Ishikawa (cell line): Measurements from ENCODE around the gene MC3R.
A peak's percentile ranks its signal among the peaks of the same experiment; 100 is the strongest.

Experiments
- CEBPB ChIP-seq: IDR thresholded peaks from 2 replicates; pipeline ENCODE4 v1.6.1; 2012
- CREB1 ChIP-seq: IDR thresholded peaks from 2 replicates; pipeline ENCODE4 v1.6.1; 2012; ENCODE audit warnings: low read depth
- EGR1 ChIP-seq: IDR thresholded peaks from 2 replicates; pipeline ENCODE4 v1.6.1; 2012
- EP300 ChIP-seq: IDR thresholded peaks from 2 replicates; pipeline ENCODE4 v1.6.1; 2012; ENCODE audit warnings: borderline replicate concordance
- MAX ChIP-seq: IDR thresholded peaks from 2 replicates; pipeline ENCODE4 v1.6.1; 2012
- RAD21 ChIP-seq: IDR thresholded peaks from 2 replicates; pipeline ENCODE4 v1.6.1; 2012; ENCODE audit warnings: low read depth
- REST ChIP-seq: IDR thresholded peaks from 2 replicates; pipeline ENCODE4 v1.6.1; 2012; ENCODE audit warnings: low read depth, mild to moderate bottlenecking
- TCF12 ChIP-seq: IDR thresholded peaks from 2 replicates; pipeline ENCODE4 v1.6.1; 2012; ENCODE audit warnings: low read depth
- YY1 ChIP-seq: IDR thresholded peaks from 2 replicates; pipeline ENCODE4 v1.6.1; 2012; ENCODE audit warnings: low read depth

GRCh38 chr20:56244259-56244658, 4.3 kb upstream of the MC3R start:
- TF ChIP-seq MAX (no peak), CREB1 (no peak), RAD21 (no peak), EGR1 (no peak), TCF12 (no peak), YY1 (no peak), EP300 (no peak), CEBPB (no peak), REST (peak; percentile 76)
